Activated CD8-positive, alpha-beta memory T cell treated with anti-CD3 and anti-CD28 coated beads for 36 hours (primary cell): ENCODE results near the gene LYL1. TPM values are rescaled to one million over a fixed set of nuclear protein-coding genes. Genes with fewer than 3 reads are reported as not detected.

Experiments used
- CTCF ChIA-PET: fragments of 350-600 bp; sonication (Branson Sonifier 250); formaldehyde crosslinking; loops from one replicate; lab custom pipeline; 2021; ENCODE audit warnings: antibody characterized with exemption; lab: Charles Lee
- POLR2A ChIA-PET: fragments of 350-600 bp; sonication (Branson Sonifier 250); formaldehyde crosslinking; loops from one replicate; lab custom pipeline; 2021; ENCODE audit warnings: antibody characterized with exemption; lab: Charles Lee
- total RNA-seq, 2 experiments: library from RNA; stranded (reverse); gene quantifications; one replicate each; pipeline ENCODE4 v1.2.3, GENCODE V29; 2021

The LYL1 gene
- 1 to 10 TPM; 1.8 to 2.8 TPM for total RNA-seq

DNA sequence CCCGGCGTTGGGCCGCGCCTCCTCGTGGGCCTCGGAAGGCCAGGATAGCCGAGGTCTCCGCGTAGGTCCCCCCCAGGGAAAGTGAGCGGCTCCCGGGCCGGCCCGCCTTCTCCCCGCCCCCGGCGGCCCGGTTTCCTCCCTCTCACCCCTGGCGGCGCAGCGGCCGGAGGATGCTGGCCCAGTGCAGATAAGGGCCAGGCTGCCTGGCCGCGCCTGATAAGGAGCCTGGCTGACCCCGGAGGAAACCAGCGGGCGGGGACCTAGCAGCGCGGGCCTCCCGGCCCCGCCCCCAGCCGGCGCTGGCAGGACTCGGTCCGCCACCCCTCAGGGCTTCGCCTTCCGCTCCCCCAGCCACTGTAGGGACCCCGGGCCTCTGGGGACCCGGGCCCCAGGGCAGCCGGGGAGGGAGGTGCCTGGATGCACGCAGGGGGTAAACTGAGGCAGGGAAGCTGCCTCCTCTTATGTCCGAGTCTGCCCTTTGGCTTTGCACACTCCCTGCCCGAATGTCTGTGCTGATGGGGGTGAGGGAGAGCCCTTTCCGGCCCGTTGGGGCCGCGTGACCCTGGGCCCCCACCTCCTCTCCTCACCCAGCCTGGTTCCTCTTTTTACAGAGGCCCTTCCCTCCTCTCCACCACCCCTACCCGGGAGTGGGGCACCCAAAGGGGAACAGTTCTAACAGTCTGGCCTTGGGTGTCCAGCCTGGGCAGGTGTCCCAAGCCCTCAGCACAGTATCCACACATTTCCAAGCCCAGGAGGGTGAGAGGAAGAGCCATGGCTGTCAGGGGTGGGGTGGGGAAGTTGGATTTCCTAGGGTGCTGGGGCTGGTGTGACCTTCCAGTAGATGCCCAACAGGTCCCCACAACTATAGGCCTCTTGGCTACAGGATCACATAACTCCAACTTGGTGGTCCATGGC is at the start of gene LYL1:
TSS of gene LYL1 (minus strand) at position 193 of the 915 bp plus-strand sequence. CDS start 1,687 bp downstream, outside the sequence.
- POLR2A ChIA-PET = no interaction called here

DNA sequence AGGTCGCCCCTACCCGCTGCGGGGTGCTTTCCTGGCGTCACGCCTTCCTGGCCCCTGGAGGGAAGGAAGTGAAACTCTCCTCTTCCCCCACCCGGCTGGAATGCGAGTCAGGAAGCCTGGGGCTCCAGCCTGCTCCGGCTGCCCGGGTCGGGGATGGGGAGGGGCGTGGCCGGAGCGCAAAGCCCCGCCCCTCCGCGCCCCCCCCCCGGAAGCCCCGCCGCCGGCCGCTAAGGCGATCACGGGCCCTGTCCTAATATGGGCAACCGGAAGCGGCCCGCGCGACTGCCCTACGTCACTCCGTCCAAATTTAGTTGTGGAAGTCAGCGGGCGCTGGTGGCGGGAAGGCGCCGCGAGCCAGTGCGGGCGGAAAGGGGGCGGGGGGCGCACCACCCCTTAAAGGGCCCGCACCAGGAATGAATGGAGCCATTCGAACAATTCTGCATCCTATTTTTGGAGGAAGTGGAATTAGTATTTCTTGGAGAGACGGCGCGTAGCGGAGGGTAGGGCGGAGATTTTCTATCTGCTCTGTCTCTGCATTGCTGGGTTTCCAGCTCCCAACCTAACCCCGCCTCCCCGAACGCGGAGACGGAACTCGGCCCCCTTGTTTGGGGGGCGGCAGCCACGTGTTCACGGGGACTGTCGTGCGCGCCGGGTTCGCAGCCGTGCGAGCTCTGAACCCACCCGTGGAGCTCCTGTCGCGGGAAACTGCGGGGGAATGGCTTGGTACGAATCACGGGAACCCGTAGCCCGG is 49.1 kb upstream of the LYL1 start:
- CTCF ChIA-PET = interaction anchor here (1.3 to 2.2 kb wide), 8 partner anchors 12 to 186 kb away, joined by 3 to 15 read pairs (median 9); partner anchors contain the start of gene NACC1
- POLR2A ChIA-PET = interaction anchor here (0.5 to 2.2 kb wide), 12 partner anchors 11 to 685 kb away, joined by 3 to 35 read pairs (median 7); partner anchors contain the start of genes CALR, JUNB and NACC1

More for the DNA sequence above, at the start of gene LYL1:
- CTCF ChIA-PET = interaction anchor here (1.8 to 2.7 kb wide), 4 partner anchors 17 to 138 kb away, joined by 5 to 16 read pairs (median 10); partner anchors contain the start of gene NACC1

DNA sequence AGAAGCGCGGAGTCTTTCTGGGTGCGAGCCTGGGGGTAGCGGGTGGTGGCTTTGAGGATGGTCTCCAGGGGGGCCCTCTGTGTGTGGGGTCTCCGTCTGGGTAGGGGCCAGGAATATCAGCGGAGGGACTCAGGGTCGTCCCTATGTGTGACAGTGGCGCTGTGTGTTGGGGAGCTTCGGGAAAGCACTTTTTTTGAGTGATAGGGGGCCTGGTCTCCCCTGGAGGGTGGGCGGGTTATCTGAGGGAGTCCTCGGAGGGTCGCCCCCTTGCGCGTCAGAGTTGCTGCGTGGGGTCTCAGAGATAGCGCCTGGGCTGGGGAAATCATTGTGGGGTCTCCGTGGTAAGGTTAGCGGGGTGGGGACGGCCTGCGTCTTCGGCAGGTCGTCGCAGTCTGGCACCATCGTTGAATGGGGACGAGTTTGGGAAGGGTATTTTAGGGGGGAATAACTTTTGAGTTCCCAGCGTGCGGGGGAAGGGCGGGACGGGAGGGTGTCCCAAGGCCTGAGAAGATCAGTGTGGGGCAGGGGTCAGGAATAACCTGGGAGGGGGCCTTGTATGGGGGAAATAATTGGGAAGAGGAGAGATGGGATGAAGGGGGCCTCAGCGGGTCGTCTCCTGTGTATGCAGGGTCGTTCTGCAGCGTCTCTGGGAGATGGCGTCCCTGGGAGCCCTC is 48.4 kb upstream of the LYL1 start:
- CTCF ChIA-PET = interaction anchor here (0.9 to 1.9 kb wide), 7 partner anchors 12 to 33 kb away, joined by 3 to 11 read pairs (median 3); partner anchors contain the start of gene NACC1
- POLR2A ChIA-PET = no interaction called here

DNA sequence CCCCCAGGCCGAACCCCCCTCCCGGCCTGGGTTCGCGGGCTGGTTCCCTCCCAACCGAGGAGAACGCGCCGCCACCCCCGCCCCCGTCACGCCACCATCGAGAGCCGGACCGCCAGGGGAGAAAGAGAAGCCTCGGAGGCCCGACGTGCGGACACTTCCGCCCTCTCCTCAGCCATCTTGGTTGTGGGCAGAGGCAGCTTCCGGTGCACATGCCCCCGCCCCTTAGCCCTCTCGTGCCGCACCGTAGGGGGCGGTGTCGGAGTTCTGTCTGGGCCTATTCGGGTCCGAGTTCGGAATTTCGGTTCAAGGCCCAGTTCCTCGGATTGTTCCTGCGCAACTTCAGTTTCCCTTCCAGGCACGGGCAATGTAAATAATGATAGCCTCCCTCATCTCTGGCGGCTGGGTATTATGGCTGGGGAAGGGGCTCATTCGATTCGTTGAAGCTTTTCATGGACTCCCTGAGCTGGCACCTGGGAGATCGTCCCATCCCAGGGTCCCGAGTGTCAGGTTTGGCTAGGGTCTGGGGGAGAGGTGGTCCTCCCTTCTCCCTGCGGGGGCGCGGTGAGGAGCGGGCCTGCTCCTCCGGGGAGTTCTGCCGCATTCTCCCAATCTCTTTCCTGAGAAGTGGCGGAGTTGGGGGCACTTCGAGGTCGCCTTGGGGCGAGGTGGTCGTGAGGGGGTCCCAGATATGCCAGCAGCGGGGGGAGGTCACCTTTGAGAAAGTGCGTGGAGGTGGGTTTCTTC is 47.7 kb upstream of the LYL1 start, which contains the start of the genes IER2 and STX10:
TSS of gene IER2 (plus strand) at position 225 of the 744 bp plus-strand sequence. CDS start 2,776 bp downstream, outside the sequence.
TSS of gene STX10 (minus strand) at position 189 of the 744 bp plus-strand sequence. CDS start 202 bp downstream, outside the sequence.
- CTCF ChIA-PET = interaction anchor here (0.9 to 1.9 kb wide), 9 partner anchors 12 to 40 kb away, joined by 3 to 11 read pairs (median 3); partner anchors contain the start of gene NACC1
- POLR2A ChIA-PET = interaction anchor here (0.5 to 1.4 kb wide), 4 partner anchors 9 to 19 kb away, joined by 3 to 7 read pairs (median 4); no protein-coding TSS in a partner anchor

DNA sequence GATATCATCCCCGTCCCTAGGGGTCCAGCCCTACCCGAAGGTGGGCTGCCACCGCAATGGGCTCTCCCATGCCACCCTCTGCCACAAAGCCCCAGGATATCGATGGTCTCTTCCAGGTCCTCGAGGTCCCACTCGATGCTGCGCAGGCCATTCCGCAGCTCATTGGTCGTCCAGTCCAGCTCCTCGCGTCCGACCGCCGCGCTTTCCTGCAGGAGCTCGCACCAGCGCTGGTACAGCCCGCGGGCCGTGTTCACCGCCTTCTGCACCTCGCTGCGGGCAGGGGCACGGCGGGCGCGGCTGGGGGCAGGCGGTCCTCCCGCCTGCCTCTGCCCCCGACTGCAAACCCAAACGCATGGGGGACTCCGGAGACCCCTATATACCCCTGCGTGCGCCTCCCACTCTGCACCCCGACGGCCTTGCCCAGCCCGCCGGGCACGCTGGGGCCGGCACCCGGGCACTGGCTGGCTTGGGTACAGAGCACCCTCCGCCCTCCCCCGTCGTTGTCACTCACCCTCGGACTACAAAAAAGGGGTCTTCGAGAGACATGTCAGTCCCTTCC is 47.0 kb upstream of the LYL1 start:
- CTCF ChIA-PET = interaction anchor here (0.9 to 1.9 kb wide), 8 partner anchors 11 to 39 kb away, joined by 3 to 11 read pairs (median 3); partner anchors contain the start of gene NACC1

DNA sequence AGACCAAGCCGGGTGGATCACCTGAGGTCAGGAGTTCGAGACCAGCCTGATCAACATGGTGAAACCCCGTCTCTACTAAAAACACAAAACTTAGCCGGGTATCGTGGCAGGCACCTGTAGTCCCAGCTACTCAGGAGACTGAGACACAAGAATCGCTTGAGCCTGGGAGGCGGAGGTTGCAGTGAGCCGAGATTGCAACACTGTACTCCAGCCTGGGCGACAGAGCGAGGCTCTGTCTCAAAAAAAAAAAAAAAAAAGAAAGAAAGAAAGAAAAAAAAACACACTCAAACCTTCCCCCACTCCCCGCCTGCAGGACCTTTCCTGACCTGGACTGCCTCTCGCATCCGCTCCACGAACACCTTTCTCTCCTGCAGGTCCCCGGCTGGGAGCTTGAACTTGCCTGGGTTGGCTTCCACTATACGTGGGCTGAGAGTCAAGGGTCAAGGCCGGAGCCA is 46.5 kb upstream of the LYL1 start:
- ChIA-PET CTCF (interaction anchor here (0.6 to 1.8 kb wide), 5 partner anchors 11 to 38 kb away, joined by 3 to 11 read pairs (median 3); no protein-coding TSS in a partner anchor), POLR2A (interaction anchor here (0.6 to 1.4 kb wide), 4 partner anchors 17 to 32 kb away, joined by 3 to 7 read pairs (median 4); partner anchors contain the start of gene NACC1)

More for the DNA sequence above, 47.0 kb upstream of the LYL1 start:
- POLR2A ChIA-PET = interaction anchor here (0.5 to 1.4 kb wide), 6 partner anchors 9 to 32 kb away, joined by 3 to 7 read pairs (median 4); partner anchors contain the start of gene NACC1

DNA sequence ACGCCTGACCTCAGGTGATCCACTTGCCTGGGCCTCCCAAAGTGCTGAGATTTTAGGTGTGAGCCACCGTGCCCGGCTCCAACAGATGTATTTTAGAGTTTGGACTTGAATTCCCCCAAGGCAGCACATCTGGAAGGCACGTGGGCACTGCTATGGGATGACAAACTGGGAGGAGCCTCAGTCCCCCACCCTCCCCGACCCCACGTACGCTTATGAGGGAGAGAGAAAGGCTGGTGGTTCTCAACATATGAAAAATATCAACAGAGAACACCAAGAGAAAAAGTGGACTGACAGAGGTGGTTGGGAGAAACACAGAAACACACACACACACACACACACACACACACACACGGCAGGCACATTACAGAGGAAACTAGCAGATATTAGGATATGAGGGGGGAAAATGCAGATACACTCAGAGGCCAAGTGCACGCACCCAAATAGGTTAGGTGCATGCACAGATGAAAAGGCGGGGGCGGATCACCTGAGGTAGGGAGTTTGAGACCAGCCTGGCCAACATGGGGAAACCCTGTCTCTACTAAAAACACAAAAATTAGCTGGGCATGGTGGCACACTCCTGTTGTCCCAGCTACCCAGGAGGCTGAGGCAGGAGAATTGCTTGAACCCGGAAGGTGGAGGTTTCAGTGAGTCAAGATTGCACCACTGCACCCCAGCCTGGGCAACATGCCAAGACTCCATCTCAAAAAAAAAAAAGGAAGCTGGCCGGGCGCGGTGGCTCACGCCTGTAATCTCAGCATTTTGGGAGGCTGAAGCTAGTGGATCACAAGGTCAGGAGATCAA is 44.3 kb upstream of the LYL1 start:
- ChIA-PET POLR2A (interaction anchor here (0.6 to 0.7 kb wide), 2 partner anchors 27 to 48 kb away, joined by 3 to 7 read pairs; no protein-coding TSS in a partner anchor), CTCF (interaction anchor here (0.6 to 1.6 kb wide), 6 partner anchors 8 to 87 kb away, joined by 3 to 4 read pairs (median 4); no protein-coding TSS in a partner anchor)

DNA sequence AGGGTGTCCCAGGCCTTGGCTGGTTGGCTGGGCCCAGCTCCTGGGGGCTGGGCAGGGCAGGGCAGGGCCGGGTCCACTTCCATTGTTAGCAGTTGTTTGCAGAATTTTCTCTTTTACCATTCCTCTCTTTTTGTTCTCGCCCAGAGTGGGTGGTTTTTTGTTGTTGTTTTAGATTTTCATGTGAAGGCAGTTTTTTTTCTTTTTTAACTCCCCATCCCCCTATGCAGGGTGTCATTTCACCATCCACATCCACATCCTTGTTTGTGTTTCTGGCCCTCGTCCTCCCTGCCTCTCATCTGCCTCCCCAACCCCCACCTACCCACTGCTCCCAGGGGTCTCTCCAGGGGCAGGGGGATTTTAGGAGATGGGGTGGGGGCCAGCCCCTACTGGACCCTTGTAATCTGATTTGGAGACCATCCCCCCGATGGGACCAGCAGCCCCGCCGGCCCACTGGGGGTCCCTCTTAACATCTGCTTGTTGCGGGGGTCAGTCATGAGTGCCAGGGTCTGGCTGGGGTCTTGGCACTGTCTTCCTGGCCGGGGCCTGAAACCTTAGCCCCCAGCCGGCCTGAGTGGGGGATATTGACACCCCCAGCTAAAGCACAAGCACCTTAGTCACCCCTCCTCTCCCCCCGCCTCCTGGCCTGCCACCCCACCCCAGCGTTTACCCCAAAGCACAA is 37.1 kb upstream of the LYL1 start:
- ChIA-PET POLR2A (no interaction called here), CTCF (no interaction called here)

DNA sequence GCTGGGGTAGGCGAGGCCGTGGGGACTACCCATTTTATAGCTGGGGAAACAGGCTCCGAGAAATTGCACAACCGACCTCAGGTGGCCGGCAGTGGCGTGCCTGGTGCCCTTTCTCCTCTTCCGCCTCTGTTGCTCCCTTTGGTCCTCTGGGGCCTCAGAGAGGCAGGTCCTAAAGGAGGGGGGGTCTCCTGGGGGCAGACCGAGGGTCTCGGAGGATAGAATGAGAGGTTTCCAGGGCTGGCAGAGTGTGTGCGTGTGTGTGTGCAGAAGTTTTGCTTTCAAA is 36.2 kb upstream of the LYL1 start:
- ChIA-PET POLR2A (no interaction called here), CTCF (interaction anchor here (1.0 kb wide), 1 partner anchor 11 kb away, joined by 3 read pairs; the partner anchor contains the start of genes IER2 and STX10)

DNA sequence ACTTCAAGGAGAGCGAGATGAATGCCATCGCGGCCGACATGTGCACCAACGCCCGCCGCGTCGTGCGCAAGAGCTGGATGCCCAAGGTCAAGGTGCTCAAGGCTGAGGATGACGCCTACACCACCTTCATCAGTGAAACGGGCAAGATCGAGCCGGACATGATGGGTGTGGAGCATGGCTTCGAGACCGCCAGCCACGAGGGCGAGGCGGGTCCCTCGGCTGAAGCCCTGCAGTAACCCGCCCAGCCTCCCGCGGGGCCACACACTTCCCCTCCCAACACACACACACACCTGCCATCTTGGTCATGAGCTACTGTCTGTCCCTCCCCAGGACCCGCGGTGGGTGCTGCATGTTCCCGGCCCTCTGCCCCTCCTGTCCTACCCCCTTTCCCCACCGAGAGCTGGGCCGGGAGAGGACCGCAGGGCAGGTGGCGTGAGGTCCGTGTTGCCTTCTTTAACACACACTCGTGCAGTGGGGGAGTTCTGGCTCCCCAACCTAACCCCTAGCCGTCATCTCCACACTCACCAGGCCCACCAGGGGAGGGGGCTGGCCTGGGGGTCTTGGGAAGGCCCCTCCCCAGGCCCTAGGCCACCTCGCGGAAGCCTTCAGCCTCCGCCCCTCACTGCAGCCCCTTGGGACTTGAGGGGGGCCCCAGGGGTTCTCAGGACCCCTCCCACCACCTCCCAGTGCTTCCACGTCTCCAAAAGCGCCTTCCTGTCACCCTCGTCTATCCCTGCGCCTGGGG is 35.7 kb upstream of the LYL1 start:
- ChIA-PET POLR2A (no interaction called here), CTCF (interaction anchor here (1.0 kb wide), 1 partner anchor 11 kb away, joined by 3 read pairs; the partner anchor contains the start of genes IER2 and STX10)

DNA sequence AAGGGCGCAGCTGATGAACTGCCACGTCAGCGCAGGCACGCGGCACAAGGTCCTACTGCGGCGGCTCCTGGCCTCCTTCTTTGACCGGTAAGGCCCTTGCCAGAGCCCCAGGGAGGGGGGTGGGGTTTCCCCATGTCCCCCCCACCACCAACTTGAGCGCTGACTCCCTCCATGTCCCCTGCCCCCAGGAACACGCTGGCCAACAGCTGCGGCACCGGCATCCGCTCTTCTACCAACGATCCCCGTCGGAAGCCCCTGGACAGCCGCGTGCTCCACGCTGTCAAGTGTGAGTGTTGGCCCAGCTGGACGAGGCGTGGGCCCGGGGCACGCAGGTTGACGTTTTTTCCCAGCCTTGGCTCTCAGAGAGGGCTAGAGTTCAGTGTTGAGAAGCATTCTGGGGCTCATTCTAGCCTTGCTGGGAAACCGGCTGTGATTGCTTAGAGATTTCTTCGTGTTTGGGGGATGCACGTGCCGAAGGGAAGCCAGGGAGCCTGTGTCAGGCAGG is 34.7 kb upstream of the LYL1 start:
- CTCF ChIA-PET = interaction anchor here (0.7 kb wide), 1 partner anchor 123 kb away, joined by 5 read pairs; no protein-coding TSS in a partner anchor

DNA sequence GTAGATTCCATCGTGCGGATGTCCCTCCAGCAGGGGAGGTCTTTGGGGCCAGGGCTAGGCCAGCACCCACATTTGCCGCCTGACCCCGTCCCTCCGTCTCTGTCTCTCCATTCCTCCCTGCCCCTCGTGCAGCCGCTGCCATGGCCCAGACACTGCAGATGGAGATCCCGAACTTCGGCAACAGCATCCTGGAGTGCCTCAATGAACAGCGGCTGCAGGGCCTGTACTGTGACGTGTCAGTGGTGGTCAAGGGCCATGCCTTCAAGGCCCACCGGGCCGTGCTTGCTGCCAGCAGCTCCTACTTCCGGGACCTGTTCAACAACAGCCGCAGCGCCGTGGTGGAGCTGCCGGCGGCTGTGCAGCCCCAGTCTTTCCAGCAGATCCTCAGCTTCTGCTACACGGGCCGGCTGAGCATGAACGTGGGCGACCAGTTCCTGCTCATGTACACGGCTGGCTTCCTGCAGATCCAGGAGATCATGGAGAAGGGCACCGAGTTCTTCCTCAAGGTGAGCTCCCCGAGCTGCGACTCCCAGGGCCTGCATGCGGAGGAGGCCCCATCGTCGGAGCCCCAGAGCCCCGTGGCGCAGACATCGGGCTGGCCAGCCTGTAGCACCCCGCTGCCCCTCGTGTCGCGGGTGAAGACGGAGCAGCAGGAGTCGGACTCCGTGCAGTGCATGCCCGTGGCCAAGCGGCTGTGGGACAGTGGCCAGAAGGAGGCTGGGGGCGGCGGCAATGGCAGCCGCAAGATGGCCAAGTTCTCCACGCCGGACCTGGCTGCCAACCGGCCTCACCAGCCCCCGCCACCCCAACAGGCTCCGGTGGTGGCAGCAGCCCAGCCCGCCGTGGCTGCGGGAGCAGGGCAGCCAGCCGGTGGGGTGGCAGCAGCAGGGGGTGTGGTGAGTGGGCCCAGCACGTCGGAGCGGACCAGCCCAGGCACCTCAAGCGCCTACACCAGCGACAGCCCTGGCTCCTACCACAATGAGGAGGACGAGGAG is 32.7 kb upstream of the LYL1 start:
- ChIA-PET POLR2A (interaction anchor here (0.6 kb wide), 1 partner anchor 13 kb away, joined by 3 read pairs; no protein-coding TSS in a partner anchor), CTCF (interaction anchor here (0.6 kb wide), 2 partner anchors 14 to 304 kb away, joined by 3 read pairs; no protein-coding TSS in a partner anchor)

More for the DNA sequence above, 34.7 kb upstream of the LYL1 start:
- POLR2A ChIA-PET = no interaction called here

DNA sequence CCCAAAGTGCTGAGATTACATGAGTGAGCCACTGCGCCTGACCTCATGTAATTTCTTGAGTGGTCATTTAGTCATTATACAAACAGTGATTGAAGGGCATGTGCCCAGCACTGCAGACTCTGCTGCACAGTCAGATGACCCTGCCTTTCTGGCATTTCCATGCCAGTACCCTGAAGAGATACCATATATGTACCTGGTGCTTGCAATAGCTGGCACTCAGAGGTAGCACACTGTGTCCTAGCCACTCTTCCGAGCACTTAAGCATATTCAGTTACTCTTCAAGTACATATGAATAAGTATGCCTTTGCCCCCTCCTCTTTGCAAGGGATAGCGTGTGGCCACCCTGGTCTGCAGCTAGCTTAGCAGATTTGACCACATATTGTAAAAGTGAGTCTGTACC is 32.0 kb upstream of the LYL1 start:
- ChIA-PET CTCF (no interaction called here), POLR2A (no interaction called here)
